ENCODE data around the gene GTF3C1. TPM values are rescaled to one million over a fixed set of nuclear protein-coding genes. Genes with fewer than 3 reads are reported as not detected.

The GTF3C1 gene
- total RNA-seq, 1 donor from 2014 or later = 73.2 TPM

DNA sequence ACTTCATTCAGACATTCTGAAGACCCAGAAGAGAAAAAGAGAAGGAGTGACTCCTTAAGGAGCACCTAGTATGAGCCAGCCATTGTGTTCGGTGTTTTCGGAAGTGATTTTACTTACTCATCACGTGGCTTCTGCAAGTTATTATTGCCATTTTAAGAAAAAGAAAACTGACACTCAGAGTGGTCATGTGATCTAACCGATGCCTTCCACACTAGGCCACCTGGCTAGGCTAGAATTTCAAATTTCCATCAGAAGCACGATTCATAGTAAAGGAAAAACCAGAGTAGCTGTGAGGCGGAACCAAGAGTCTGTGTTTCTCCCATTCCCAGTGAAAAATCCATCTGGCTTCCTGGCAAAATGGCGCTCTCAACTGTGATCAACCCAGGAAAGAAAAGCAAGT, 32.0 kb downstream of the GTF3C1 start:
- DNase-seq (ENCODE audit: low read depth, low spot score) = no peak

DNA sequence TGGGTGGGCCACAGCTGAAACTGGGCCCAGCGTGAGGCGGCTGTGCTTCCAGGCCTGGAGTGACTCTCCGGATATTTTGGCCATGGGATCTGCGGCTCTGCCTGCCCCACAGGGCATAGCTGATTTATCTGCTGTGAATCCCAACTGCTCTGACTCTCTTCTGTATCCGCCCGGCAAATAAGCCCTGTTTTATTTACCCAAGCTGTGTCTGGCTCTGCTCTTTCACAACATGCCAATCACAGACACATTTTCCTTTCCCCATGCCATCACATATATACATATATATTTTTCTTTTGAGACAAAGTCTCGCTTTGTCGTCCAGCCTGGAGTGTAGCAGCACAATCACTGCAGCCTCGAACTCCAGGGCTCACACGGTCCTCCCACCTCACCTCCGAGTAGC, 33.3 kb downstream of the GTF3C1 start:
- no peak for DNase-seq (ENCODE audit: low read depth, low spot score)

DNA sequence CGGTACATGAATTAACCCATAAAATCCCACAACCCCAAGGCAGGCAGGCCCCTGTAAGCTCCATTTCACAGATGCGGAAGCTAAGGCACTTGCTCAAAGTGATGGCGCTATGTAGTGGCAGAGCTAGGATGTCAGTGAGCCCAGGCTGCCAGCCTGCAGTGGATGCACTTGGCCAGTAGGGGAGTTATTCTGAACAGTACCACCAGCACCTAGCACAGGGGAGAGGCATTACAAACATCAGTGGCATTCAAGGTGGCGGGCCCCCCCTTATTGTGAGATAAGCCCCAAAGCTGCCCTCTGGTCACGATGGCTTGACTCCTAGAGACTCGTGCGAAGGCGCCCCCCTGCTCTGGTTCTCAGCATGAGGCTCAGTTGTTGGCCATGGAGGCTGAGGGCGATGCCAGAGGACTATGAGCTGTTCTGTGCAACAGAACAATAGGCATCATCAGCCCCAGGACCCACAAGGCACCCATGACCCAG, 33.8 kb downstream of the GTF3C1 start:
- no peak for DNase-seq (ENCODE audit: low read depth, low spot score)

DNA sequence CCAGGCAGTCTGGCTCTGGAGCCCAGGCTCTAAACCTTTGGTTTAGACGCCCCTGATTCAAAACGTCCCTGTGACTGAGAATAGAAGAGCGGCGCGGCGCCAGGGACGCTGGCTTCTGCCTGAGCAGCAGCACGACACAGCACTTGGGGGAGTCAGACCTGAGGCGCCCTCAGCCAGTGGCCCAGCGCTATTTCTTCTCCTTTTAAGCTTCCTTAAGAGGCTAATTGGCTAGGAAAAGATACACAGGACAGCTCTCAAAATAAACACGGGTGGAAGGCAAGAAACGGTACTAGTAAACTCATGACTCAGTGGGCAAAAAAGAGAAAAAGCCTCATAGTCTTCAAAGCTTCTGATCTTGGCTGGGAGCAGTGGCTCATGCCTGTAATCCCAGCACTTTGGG, 34.9 kb downstream of the GTF3C1 start:
- no peak for DNase-seq (ENCODE audit: low read depth, low spot score)

DNA sequence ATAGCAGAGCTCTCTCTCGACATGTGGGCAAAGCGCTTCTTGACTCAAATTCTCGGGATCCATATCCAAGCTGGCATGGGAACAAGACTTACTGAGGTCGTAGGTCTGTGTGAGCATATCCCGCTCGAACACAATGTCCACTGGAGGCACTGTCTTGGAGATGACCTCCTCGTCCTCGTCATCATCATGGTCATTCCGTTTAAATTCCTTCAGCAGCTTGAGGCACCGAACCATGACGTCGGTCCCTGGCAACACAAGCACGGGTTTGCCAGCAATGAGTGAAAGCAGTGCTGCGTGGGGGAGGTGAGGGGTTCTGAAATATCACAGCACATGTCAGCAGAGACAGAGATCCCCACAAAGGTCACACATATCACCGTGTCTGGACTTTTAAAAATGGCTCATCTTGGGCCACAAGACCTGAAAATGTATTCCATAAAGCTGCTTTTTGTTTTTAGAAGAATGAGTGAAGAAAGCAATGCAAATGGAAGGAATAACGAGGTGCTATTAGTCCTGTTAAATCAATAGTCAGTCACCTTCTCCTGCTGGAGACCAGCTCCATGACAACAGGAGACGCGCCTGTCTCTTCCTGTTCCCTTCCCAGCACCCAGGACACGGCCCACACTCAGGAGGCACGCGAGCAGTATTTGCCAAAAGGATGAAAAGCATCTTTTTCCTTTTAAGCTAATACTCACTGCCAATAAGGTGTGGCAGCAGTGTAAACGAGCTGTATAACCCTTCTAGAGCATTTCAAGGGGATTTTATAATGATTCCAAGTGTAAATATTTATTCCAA, 37.9 kb downstream of the GTF3C1 start:
- no peak for DNase-seq (ENCODE audit: low read depth, low spot score)

DNA sequence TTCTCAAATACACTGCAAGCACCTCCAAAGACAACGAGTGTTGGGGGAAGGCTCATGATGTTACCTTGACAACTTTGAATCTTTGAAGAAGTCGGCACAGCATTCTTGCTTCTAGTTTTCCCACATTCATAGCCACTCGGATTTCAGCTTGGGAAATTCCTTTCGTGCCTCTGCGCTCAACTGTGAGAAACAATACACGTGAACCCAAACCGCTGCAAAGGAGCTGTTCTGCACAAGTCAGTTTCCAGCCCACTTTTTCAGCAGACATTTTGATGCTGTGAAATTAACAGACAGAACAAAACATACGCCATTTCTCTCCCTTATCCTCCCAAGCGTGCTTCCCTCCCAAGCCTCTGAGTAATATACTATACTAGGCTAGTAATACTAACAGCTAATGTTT, 41.2 kb downstream of the GTF3C1 start:
- DNase-seq (ENCODE audit: low read depth, low spot score) = no peak

DNA sequence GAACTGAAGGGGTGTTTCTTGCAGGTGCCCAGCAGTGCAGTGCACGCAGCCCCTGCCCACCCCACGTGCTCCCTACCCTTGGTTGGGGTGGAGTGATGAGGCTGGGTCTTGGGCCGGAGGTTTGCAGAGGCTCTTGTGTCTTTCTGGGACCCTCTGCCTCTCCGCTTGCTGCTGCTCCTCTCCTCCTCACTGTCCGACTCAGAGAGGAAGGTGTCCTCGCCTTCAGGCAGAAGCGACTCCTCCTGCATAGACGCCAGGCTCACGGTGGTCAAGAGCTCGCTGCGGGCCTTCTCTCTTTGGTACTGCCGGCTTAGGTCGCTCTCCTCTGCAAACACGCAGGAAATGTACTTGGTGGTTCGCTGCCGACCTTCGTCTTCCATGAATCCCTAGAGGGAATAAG, 42.9 kb downstream of the GTF3C1 start:
- DNase-seq (ENCODE audit: low read depth, low spot score) = no peak

DNA sequence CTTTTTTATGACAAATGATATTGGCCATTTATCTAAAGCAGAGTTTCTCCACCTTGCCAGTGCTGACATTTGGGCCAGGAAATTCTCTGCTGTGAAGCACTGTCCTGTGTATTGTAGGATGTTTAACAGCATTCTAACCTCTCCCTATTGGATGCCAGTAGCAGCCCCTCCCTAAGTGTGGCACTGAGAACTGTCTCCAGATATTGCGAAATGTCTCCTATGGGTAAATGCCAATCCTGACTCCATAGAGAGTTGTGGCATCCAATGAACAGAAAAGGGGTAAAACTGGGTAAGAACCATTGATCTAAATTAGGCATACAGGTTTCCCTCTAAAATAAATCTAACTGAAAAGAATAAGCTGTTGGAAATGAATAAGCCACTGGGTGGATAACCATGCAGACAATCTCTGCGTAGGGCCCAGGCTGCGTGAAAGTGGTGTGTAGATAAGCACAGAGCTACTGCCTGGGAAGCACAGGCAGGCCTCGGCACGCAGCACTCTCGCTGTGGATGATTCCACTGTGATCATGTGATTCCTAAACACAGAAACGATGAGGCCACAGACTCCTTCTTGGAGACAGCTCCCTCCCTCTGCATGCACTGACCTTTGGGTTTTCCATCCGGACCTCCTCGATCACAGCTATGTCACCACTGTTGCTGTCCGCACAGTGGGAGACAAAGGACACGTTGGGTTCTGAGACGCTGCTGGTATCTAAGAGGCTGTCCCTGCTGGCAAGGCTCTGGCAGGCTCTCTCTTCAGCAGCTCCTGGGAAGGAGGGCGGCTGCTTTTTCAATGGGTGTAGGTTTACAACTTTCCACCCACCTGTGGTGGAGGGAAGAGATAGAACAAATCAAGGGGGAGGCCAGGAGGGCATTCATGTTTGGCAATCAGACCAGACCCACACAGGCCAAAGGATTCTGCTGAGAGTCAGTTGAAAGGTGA, 44.1 kb downstream of the GTF3C1 start:
- DNase-seq (ENCODE audit: low read depth, low spot score) = no peak

DNA sequence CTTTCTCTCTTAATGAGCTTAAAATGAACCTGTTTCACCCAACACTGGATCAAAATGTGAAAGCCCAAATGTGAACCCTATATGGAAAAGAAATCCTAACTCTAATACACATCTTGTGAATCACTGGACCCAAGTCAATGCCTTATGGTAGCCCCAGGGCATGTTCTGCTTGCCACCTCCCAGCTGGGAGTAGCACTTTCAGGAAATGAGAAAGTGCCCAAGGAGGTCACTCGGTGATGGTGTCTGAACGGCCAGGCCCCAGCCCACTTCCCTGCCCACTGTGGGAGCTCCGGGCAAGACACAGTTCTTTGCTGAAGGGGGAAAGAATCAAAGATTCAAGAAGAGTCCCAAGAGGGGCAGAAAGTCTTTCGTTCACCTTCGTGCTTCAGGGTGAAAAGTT, 46.1 kb downstream of the GTF3C1 start:
- DNase-seq (ENCODE audit: low read depth, low spot score) = no peak

DNA sequence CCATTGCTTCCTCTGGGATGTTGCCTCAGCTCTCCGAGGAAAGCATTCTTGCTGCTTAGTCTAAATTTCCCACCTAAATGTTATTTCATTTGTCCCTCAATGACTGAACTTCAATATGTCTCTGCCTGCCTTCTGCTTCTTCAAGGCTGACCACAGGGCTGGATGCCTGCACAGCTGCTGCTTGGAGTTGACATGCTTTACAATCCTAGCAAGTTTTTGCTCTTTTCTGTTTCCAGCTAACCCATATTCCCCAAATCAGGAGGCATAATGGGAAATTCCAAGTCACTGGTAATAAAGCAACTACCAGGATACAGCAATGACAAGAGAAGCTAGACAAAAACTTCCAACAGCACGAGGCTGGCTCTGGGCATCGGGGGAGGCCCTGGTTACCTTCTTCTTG, 48.9 kb downstream of the GTF3C1 start:
- no peak for DNase-seq (ENCODE audit: low read depth, low spot score)

DNA sequence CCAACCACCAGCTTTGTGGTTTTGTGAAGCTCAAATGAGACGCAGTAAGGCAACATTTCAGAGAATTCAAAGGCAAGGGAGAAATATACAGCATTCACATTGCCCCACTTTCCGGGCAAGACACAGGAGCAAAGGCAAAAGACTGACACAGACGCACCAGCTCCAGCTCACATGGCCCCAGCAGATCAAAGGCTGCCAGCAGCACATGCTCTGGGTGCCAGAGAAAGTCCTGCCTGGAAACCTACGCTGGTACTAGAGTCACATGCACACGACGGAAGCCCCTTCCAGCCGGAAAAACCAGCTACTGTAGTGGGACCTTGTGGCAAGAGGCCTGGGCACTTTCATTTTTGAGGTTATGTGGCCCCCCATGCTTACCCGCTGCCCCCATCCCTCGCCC, 50.1 kb downstream of the GTF3C1 start:
- DNase-seq (ENCODE audit: low read depth, low spot score) = no peak

DNA sequence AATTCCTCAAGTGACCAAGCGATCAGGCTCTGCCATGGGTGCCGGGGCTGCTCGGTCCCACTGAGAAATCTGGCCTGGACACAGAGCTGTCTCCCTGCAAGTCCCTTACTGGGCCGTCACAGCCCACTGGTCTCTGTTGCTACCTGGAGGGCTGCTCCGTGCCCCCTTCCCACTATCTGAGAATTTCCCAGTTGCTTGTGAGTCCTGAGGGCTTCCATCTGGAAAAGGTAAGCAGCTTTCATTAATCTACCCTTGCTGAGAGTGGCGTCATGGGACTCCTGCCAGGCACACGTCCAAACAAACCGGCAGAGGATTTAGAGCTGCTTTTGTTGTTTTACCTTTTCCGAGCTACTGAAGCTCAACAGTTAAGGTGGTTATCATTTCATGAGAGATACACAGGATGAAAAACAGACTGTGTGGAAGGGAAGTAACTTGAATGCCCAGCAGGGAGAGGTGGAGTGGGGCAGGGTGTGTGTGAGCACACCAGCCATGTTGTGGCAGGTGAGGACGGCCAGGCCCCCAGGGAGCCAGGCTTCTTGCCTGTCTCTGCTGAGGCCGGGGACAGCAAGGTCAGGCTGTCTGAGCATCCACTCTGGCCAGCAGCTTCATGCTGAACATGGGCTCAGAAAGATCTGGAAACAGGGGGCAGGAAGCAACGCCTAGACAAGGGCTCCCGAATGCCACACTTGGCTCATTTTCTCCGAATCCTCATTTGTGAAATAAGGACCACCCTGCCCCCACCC, 50.6 kb downstream of the GTF3C1 start:
- no peak for DNase-seq (ENCODE audit: low read depth, low spot score)

DNA sequence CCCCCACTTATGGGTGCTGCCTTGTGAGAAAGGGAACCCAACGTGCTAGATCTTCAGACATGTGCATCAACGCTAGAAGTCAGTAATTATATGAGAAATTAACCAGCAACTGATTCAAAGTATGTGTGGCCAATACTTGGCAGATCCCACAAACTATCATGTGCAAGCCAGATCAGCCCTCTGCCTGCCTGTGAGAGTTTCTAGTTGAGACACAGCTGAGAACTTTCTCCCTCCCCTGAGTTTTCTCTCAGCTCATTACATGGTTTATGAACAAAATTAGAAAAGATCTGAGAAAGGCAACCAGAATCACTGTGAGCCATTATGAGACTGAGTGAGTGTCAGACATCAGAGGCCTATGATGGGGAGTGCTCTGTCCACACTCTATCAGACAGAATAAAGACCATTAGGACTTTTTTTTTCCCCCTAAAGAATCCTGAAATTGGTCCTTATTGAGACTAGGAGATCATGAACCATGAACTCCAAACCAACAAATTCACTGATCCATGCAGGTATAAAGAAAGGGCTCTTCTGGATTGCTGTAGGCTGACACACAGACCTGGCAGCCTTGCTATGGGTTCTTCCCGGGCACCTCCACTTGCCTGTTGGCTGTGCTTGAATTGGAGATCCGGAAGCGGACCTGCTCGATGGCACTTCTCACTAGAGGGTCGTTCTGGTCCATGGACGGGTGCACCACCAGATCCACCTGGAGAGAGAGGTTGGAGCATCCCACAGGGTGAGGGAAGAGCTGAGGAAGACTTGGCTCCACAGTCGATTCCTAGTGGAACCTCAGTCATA, 51.5 kb downstream of the GTF3C1 start:
- DNase-seq (ENCODE audit: low read depth, low spot score) = no peak

DNA sequence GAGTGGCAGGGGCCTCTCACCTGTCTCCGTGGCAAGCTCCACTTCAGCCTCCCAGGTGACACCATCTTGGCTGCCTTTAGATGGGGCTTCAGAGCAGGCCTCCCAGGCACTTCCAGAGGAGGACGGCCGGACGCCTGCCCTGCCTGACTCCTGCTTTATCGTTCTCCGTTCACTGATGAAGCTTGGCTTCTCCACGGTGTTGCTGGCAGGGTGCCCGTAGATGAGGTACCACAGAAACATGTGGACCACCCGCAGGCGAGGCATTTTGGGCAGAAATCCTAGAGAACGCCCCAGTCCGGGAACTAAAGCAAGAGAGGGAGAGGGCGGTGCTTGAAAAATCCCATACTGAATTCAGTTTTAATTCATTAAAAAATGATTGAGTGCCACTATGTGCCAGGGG, 54.5 kb downstream of the GTF3C1 start:
- no peak for DNase-seq (ENCODE audit: low read depth, low spot score)

DNA sequence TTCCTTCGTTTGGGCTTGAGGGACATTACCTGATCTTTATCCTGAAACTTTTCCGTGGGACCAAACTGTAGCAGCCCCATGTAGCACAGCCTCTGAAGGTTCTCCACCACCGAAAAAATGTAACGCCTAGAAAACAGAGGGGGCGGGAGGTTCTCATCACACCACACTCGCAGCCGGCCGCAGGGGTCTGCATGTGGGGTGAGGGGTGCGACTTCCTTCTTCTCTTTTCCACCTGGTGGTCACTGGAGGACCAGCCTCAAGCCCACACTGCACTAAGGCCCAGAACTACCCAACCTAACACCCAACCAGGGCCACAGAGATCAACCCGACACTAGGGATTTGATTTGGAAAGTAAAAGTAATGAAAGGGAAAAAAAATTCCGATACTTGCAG, 57.1 kb downstream of the GTF3C1 start:
- DNase-seq (ENCODE audit: low read depth, low spot score) = no peak

DNA sequence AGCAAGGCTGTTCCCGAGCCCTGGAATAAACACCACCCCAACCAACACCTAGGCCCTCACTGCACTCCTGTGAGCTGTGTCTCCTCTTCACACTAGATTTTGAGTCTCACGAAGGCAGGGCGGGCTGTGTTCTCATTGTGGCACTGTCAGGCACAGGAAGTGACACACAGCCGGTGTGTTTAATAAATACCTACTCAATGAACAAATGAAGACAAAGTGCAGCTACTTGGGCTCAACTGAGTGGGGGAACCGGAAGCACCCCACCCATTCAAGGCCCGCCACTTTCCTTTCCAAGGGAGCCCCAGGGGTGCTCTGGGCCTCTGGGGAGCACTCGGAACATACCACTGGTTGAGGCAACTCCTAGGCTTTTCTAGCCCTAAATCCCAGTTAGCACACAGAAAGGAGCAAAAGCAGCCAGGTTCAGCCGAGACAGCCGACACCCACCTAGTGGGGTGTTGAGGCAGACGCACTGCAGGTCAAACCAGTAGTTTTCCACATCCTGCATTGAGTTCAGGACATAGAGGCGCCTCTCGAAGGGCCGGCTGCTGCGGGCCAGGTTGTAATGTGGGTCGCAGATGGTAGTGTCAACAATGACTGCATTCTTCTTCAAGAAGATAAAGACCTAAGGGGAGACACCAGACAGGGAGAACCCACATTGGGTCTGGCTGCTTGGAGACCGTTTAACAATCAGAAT, 57.7 kb downstream of the GTF3C1 start:
- no peak for DNase-seq (ENCODE audit: low read depth, low spot score)

DNA sequence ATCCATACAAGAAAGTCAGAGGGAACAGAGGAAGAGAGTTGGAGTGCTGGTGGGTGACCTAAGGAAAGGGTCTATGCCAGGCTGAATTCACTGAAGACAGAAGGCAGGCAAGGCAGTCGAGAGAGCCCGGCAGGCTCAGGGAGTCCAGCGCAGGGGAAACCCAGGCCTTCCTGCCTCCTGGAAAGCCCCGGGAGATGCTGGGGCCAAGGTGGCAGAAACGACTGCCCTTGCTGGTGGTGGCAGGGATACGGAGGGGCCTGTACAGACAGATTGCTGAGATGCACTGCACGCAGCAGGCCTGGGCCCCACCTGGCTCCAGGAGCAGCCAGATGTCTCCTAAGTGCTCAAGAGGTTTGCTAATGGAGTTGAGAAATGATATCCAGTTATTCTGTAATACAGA, 59.8 kb downstream of the GTF3C1 start:
- DNase-seq (ENCODE audit: low read depth, low spot score) = no peak

DNA sequence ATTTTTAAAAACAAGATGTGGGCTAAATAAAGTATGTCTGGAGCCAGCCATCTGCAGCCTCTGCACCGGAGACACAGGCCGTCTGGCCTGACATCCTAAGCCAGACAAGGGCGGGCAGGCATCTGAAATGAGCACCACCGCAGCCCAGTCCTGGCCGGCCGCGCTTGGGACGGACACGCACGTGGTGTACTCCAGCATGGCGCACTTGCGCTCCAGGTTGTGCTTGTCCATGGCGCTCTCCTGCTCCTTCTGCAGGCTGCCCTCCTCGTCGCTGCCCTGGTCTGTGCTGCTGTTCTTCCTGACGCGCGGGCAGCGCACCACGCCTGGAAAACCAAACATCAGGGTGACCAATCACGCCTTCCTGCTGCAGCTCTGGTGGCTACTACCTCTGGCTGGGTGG, 60.3 kb downstream of the GTF3C1 start:
- DNase-seq (ENCODE audit: low read depth, low spot score) = no peak

DNA sequence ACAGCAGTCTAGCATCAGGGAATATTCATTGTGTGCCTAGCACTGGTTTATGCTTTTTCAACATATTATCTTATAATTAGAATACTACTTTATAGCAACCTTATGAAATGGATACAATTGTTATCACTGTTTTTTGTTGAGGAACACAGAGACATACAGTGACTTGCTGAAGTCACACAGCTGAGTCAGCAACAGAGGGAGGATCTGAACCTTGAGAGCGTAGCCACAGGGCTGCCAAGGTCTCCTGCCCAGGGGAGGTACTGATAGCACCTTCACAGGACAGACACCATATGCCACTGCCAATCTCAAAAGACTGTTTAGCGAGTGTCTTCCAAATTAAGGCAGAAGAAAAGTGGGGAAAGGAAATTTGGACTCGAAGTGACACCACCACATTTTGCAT, 63.0 kb downstream of the GTF3C1 start:
- no peak for DNase-seq (ENCODE audit: low read depth, low spot score)

DNA sequence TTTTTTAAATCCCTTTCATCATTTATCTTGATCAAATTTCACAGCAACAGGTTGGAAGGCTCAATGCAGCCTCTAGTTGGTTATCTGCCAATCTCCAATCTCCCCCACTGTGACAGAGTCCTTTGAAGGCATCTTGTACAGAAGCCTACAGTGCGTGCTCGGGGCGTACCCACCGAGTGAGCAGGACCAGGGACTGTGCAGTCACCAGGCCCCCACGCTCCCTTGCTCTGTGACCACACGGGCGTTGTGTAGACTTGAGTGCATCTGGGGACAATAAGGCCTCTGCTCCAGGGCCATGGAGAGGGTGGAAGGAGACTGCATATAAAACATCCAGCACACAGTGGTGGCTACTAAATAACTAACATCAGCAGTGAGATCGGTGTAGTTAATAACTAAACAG, 63.4 kb downstream of the GTF3C1 start:
- DNase-seq (ENCODE audit: low read depth, low spot score) = no peak
